ENCODE data around the gene LRATD1. TPM values are rescaled to one million over a fixed set of nuclear protein-coding genes. Genes with fewer than 3 reads are reported as not detected.

The LRATD1 gene
- total and polyA plus RNA-seq, 2 donors (not counting 3 experiments of a cell fraction or from before 2014, with no cell fraction given), result not detected

DNA sequence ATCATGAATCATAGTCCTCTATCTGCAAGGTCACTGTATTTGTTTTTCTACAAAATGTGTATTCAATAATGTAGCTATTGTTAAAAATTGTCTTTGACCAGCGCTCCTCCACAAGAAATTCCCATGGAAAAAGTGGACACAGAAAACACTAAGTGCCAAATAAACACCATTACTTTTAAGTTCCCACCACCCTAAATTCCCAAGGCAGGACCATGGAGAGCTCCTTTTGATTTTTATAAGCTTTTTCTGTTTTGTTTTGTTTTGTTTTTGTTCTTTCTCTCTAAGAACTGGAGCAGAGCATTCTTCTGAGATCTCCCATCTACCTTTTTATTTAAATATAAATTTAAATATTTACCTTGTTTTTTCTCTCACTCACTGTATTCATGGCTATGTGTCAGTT is 44.5 kb downstream of the LRATD1 start:
- H3K27me3 ChIP-seq (ENCODE audit: control insufficient read depth in 2 of 2, insufficient read depth in 2 of 2, low read length in 2 of 2), result no peaks in the 10 kb centered on the region
- intact Hi-C loops (cut with micrococcal nuclease), result no loop called here
- H2AFZ ChIP-seq (ENCODE audit: low read depth, low read length), result no peak overlapping the region
- no peaks in the 10 kb centered on the region for H3K79me2 ChIP-seq (ENCODE audit: control insufficient read depth, insufficient read depth, low read length)
- CTCF ChIA-PET, result no interaction called here
- H3K9me3 ChIP-seq (replicated peaks; ENCODE audit: control insufficient read depth, insufficient read depth, low read length), result peaks cover 2% of the 10 kb centered on the region
- TF ChIP-seq, protein P1, sequence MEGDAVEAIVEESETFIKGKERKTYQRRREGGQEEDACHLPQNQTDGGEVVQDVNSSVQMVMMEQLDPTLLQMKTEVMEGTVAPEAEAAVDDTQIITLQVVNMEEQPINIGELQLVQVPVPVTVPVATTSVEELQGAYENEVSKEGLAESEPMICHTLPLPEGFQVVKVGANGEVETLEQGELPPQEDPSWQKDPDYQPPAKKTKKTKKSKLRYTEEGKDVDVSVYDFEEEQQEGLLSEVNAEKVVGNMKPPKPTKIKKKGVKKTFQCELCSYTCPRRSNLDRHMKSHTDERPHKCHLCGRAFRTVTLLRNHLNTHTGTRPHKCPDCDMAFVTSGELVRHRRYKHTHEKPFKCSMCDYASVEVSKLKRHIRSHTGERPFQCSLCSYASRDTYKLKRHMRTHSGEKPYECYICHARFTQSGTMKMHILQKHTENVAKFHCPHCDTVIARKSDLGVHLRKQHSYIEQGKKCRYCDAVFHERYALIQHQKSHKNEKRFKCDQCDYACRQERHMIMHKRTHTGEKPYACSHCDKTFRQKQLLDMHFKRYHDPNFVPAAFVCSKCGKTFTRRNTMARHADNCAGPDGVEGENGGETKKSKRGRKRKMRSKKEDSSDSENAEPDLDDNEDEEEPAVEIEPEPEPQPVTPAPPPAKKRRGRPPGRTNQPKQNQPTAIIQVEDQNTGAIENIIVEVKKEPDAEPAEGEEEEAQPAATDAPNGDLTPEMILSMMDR (IDR thresholded peaks at IDR 0.05; ENCODE audit: extremely low read depth in 1 of 2, insufficient read depth in 1 of 2, low read depth in 1 of 2, low read length in 2 of 2), result no peak
- no peak for TF ChIP-seq EZH2 (IDR thresholded peaks at IDR 0.05; ENCODE audit: borderline replicate concordance, low read depth, low read length, severe bottlenecking)
- TF ChIP-seq, protein P2, sequence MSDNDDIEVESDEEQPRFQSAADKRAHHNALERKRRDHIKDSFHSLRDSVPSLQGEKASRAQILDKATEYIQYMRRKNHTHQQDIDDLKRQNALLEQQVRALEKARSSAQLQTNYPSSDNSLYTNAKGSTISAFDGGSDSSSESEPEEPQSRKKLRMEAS (IDR thresholded peaks at IDR 0.05; ENCODE audit: insufficient read depth, insufficient read length), result no peak
- TF ChIP-seq POLR2AphosphoS5 (IDR thresholded peaks at IDR 0.05; ENCODE audit: insufficient read depth, low read depth, low read length), result no peak
- TF ChIP-seq POLR2A (IDR thresholded peaks at IDR 0.05; ENCODE audit: low read depth, low read length), result no peak
- no peak for TF ChIP-seq JUN (IDR thresholded peaks at IDR 0.05; ENCODE audit: borderline replicate concordance, insufficient read depth, insufficient read length, low read depth)
- no peak for TF ChIP-seq FOS (IDR thresholded peaks at IDR 0.05; ENCODE audit: borderline replicate concordance, insufficient read depth, low read length)
- no peak for TF ChIP-seq GATA2 (IDR thresholded peaks at IDR 0.05; ENCODE audit: insufficient read depth, insufficient read length, low read depth, low read length)
- TF ChIP-seq MYC (IDR thresholded peaks at IDR 0.05; ENCODE audit: low read depth, low read length), result no peak
- H3K4me2 ChIP-seq (ENCODE audit: insufficient read depth, low read length), result no peak overlapping the region
- no peak overlapping the region for H3K27ac ChIP-seq (ENCODE audit: insufficient read depth, low read depth, low read length)
- POLR2A ChIA-PET, result no interaction called here
- DNase-seq (ENCODE audit: low read depth, low spot score), result no peak
- dilution Hi-C loops (cut with MboI; ENCODE audit: extremely low pct_ligation_motif_present, low sequenced_read_pairs), result no loop called here
- no peak for FAIRE-seq
- no TSS peak for BruUV-seq (replicated peaks)
- no peaks in the 10 kb centered on the region for H3K9me1 ChIP-seq (replicated peaks; ENCODE audit: control insufficient read depth, extremely low read depth, insufficient read depth, low read length)
- no peaks in the 10 kb centered on the region for H4K20me1 ChIP-seq (replicated peaks; ENCODE audit: control insufficient read depth, extremely low read depth, insufficient read depth, low read length)
- H3K36me3 ChIP-seq (ENCODE audit: control insufficient read depth in 2 of 2, extremely low read depth in 1 of 2, insufficient read depth in 2 of 2, low read length in 2 of 2), result no peaks in the 10 kb centered on the region
- no peaks in the 10 kb centered on the region for H3K4me1 ChIP-seq (ENCODE audit: control insufficient read depth, extremely low read depth, insufficient read depth, low read length)
- no peak overlapping the region for H3K9ac ChIP-seq (replicated peaks; ENCODE audit: extremely low read depth, insufficient read depth, low read length)
- H3K4me3 ChIP-seq (replicated peaks in 1 of 3; ENCODE audit: insufficient read depth in 1 of 3, low read depth in 1 of 3, low read length in 3 of 3), result no peak overlapping the region

Measured in endothelial cell of umbilical vein (primary cell).